ENCODE results near the gene CMTM3.
A peak's percentile ranks its signal among the peaks of the same experiment; 100 is the strongest.
"Not testable (repeated sequence)": the region's sequence is repeated elsewhere in the genome, so short reads cannot be mapped to it uniquely, and the experiment has no call there.

Gene CMTM3

GRCh38 chr16:66581246-66581952, 23.1 kb upstream of the CMTM3 start:
- FAIRE-seq (no peak), DNase-seq (ENCODE audit: insufficient read length, low spot score) (no peak)

- no peak for DNase-seq (ENCODE audit: insufficient read length, low spot score)
- FAIRE-seq = no peak
These were observed 18.8 kb upstream of the CMTM3 start for GRCh38 chr16:66585481-66586239.

DNA sequence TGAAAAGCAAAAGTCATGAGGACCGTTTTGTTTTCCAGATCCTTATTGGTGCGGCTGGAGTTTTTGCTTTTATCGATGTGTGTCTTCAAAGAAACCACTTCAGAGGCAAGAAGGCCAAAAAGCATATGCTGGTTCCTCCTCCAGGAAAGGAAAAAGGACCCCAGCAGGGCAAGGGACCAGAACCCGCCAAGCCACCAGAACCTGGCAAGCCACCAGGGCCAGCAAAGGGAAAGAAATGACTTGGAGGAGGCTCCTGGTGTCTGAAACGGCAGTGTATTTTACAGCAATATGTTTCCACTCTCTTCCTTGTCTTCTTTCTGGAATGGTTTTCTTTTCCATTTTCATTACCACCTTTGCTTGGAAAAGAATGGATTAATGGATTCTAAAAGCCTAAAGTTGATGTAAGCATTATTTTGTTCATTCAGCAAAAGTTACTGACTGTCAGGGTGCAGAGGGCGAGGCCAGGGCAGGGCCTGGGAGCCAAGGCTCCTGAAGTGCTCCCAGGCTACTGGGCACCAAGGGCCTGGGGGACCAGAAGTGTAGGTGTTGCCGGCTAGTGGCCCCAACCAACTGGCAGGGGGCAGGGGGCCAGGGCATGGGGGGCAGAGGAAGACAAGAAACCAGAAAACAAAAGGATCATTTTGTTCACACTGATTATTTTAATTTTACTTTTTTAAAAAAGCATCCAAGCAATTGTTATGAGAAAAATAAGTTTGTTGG, 16.5 kb upstream of the CMTM3 start:
- no peak for DNase-seq (ENCODE audit: insufficient read length, low spot score)
- FAIRE-seq = no peak

DNA sequence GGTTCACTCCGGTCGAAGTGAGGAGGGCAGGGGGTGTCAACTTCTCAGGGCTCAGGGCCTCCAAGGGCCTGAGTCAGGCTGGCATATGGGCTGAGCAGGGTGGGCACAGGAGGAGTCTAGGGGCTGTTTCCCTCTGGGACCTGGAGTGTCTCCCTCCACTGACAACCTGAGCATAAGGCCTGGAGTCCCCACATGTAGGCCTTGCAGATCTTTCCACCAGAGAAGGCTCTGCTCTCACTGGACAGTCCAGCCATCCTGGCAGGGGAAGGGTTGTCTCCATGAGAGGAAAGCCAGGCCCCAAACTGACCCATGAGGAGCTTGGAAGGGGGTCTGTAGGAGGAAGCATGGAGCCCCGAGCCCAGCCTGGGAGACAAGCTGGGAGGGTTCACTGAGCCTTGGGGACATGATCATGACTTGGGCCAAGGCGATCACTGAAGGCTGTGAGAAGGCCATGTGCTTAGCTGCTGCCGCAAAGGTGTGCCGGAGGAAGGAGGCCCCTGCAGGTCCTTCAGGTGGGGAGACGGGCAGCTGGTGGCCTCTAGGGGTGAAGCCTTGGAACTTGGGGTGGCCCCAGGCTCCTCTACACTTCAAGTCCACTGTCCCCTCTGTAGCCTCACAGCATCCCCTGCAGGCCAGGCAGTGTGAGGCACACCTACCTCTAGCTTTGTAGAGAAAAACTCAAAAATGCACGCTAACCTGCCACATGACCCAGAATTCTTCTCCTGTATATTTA, 15.4 kb upstream of the CMTM3 start:
- FAIRE-seq = no peak
- DNase-seq (ENCODE audit: insufficient read length, low spot score) = peak; percentile 43

DNA sequence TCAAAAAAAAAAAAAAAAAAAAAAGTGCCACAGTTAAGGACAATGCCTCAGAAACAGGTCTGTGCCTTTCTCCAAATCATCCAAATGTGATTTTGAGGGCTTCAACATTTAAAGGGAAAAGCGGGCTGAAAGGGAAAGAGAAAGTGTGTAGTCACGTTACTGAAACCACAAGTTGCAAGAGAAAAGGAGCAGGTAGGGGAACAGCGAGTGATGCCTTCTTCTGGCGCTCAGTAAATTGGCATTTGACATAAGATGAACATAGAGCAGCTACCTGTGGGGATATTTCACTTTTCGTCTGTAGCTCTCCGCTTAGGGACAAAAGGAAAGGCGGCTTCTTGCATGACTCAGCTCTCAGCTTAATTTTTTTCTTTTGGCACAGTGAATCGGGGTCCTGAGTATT, 14.2 kb upstream of the CMTM3 start:
- peak; percentile 81 for FAIRE-seq
- DNase-seq (ENCODE audit: insufficient read length, low spot score) = no peak

- no peak for DNase-seq (ENCODE audit: insufficient read length, low spot score)
- FAIRE-seq = no peak
These were observed 13.5 kb upstream of the CMTM3 start for GRCh38 chr16:66591018-66591417.

DNA sequence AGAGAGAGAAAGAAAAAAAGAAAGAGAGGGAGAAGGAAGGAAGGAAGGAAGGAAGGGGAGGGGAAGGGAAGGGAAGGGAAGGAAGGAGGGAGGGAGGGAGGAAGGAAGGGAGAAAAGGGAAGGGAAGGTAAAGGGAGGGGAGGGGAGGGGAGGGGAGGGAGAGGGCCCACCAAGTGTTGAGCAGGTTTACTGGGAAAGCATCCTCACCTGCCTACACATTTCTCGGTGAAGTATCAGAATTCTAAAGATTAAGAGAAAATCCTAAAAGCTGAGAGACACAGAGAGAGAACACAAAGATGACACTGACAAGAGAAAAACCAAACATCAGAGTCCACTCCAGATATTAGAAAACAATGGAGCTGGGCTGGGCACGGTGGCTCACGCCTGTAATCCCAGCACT, 12.3 kb upstream of the CMTM3 start:
- FAIRE-seq (no peak), DNase-seq (ENCODE audit: insufficient read length, low spot score) (no peak)

DNA sequence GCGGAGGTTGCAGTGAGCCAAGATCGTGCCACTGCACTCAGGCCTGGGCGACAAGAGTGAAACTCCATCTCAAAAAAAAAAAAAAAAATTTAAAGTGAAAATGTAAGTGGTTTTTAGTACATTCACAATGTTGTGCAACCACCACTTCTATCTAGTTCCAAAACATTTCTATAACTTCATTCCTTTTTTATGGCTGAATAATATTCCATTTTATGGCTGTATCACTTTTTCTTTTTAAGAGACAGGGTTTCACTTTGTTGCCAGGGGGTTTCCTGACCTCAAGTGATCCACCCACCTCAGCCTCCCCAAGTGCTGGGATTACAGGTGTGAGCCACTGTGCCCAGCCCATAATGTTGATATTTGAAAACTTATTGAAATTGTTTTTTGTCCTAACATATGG, 11.7 kb upstream of the CMTM3 start:
- DNase-seq (ENCODE audit: insufficient read length, low spot score) (no peak), FAIRE-seq (no peak)

GRCh38 chr16:66594739-66595138, 9.8 kb upstream of the CMTM3 start:
- no peak for FAIRE-seq
- no peak for DNase-seq (ENCODE audit: insufficient read length, low spot score)

DNA sequence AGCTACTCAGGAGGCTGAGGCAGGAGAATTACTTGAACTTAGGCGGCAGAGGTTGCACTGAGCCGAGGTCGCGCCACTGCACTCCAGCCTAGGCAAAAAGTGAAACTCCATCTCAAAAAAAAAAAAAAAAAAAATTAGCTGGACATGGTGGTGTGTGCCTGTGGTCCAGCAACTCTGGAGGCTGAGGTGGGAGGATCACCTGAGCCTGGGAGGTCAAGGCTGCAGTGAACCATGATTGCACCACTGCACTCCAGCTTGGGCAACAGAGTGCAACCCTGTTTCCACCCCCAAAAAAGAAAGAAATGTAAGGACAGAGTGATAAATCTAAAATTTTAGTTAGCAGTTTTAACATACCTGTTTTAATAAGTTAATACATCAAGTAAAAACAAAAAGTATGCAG, 7.9 kb upstream of the CMTM3 start:
- not testable (repeated sequence) for DNase-seq (ENCODE audit: insufficient read length, low spot score); FAIRE-seq

DNA sequence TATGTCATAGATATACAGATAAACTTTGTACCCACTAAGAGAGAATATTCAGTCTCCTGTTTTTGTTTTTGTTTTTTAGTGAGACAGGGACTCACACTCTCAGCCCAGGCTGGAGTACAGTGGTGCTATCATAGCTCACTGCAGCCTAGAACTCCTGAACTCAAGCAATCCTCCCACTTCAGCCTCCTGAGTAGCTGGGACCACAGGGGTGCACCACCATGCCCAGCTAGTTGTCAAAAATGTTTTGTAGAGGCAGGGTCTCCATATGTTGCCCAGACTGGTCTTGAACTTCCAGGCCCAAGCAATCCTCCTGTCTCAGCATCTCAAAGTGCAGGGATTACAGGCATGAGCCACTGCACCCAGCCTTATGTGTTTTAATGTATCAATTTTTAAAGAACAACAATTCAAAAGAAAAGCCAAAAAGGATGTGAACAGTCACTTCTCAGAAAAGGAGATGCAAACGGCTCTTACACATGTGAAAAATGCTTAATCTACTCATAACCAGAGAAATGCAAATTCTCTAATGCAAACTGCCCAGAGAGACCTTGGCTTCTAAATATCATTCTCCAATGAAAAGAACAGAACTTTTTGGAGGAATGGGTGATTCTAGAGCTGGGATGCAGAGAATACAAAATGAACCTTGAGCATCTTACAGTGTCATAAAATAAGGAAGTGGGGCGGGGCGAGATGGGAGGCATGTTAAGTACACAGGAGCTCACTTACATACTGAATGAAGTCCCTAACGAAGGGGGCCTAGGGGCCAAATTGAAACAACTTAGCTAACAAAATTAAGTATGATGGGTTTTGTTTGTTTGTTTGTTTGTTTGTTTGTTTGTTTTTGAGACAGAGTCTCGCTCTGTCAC, 7.3 kb upstream of the CMTM3 start:
- FAIRE-seq (no peak), DNase-seq (ENCODE audit: insufficient read length, low spot score) (no peak)

DNA sequence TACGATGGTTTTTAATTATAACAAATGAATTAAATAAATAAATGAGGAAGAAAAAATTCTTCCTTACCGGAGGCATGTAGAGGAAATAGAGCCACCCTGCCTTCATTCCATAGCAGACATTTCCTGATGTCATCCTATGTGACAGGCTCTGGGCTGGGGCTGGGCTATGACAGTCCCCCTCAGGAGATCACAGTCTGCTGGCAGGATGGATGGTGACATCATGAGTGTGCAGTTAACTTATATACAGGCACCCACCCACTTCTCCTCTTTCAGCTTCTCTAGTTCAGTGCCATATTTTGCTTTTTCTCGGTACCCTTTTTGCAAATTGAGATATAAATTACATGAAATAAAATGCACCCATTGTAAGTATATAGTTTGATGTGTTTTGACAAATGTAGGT, 6.4 kb upstream of the CMTM3 start:
- FAIRE-seq = no peak
- DNase-seq (ENCODE audit: insufficient read length, low spot score) = no peak

- DNase-seq (ENCODE audit: insufficient read length, low spot score) (no peak), FAIRE-seq (no peak)
These were observed 4.8 kb upstream of the CMTM3 start for GRCh38 chr16:66599726-66600125.

DNA sequence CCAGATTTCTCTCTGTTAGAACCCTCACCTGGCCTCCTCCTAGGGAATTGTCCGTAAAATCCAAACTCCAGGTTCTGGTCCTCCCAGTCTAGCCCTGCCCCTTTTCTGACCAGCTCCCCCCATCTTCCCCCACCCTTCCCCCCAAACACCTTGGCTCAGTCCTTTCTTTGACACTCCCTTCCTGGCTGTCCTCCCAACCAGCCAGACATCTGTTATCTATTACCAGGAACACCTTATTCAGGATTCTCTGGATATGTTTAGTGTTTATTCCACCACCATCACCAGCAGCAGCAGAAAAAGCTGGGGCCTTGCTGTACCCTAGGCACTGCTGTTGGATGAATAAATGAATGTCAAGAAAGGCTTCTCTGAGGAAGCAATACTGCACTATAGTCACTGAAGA, 4.0 kb upstream of the CMTM3 start:
- no peak for DNase-seq (ENCODE audit: insufficient read length, low spot score)
- no peak for FAIRE-seq

GRCh38 chr16:66601471-66601870, 3.0 kb upstream of the CMTM3 start:
- no peak for FAIRE-seq
- DNase-seq (ENCODE audit: insufficient read length, low spot score) = no peak

DNA sequence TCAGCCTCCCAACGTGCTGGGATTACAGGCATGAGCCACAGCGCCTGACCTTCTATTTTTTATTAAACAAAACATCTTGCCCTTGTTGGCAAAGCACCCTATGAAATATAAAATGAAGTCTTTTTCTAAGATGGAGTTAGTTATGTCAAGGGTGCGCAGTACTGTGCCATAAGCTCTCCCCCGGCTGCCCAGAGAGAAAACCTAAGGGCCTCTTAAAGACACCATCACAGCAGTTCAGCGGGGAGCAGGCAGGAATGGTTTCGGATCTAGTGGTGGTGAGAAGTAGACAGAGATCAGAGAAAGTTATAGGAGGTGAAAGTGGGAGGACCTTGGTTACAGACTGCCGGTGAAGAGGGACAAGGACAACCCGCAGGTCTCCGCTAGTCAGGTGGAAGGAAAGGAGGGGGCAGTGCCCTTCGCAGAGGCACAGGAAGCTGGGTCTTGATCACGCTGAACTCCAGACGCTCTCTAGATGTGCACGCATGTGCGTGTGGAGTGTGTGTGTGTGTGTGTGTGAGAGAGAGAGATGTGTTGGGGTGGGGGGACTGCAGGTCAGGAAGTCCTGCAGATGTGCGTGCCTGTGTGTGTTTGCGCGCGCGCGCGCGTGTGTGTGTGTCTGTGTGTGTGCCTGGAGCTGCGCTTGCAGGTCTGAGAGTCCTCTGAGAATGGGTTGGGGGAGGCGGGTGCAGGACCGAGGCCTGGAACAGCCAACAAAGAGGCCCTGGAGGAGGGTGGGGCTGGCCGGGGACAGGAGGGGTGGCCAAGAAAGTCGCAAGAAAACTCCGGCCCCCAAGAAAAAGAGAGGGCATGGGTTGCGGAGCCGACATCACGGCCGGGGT, 748 bp upstream of the CMTM3 start:
- FAIRE-seq (no peak), DNase-seq (ENCODE audit: insufficient read length, low spot score) (no peak)

GRCh38 chr16:66605177-66605978, 874 bp downstream of the CMTM3 start:
- DNase-seq (ENCODE audit: insufficient read length, low spot score) (no peak), FAIRE-seq (no peak)

GRCh38 chr16:66605979-66606751, 1.7 kb downstream of the CMTM3 start:
- DNase-seq (ENCODE audit: insufficient read length, low spot score) = peak; percentile 57
- peak; percentile 69 for FAIRE-seq
